Tibial nerve (tissue), 4 donors: Measurements from ENCODE around the gene MS4A18.

Source experiments
- CTCF ChIP-seq, 5 experiments: fragments of 200-600 bp in 3 of 5; fragments of 450-650 bp in 2 of 5; sonication (generic) in 3 of 5; IDR thresholded peaks; one replicate each; pipeline ENCODE4 v1.5.1; 2016 to 2019; ENCODE audit warnings: antibody characterized with exemption in 5 of 5, mild to moderate bottlenecking in 3 of 5, moderate library complexity in 2 of 5
- EP300 ChIP-seq, 2 donors: sonication (generic); formaldehyde crosslinking; IDR thresholded peaks; one replicate each; pipeline ENCODE4 v1.6.1; 2017; ENCODE audit warnings: antibody characterized with exemption in 2 of 2, mild to moderate bottlenecking in 1 of 2
- POLR2A ChIP-seq, 2 donors: fragments of 450-650 bp; IDR thresholded peaks; one replicate each; pipeline ENCODE4 v1.6.1; 2017; ENCODE audit warnings: antibody characterized with exemption in 2 of 2, mild to moderate bottlenecking in 2 of 2, moderate library complexity in 2 of 2

DNA sequence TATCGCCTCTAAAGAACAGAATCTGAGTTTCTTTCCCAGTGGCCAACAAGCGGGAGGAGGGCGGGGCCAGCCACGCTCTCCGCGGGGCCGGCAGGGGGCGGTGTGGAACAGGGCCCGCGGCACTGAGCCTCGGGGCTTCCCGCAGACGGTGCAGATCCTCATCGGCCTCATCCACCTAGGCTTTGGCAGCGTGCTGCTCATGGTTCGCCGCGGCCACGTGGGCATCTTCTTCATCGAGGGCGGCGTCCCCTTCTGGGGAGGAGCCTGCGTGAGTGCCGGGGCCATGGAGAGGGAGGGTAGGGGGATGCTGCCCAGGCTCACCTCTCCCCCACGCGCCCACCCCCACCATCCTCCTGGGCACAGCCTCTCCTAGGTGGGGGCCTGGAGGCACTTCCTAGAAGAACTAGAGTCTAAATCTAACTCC, 42.9 kb downstream of the MS4A18 start:
- TF ChIP-seq CTCF (IDR thresholded peaks at IDR 0.05) (peak in 1 of 5 experiments; percentile 13), POLR2A (IDR thresholded peaks at IDR 0.05) (no peak), EP300 (IDR thresholded peaks at IDR 0.05) (no peak)
